ENCODE data around the gene C9orf72. TPM values are rescaled to one million over a fixed set of nuclear protein-coding genes. Genes with fewer than 3 reads are reported as not detected.
A peak's percentile ranks its signal among the peaks of the same experiment; 100 is the strongest.

C9orf72 gene
- total and polyA plus RNA-seq, 2 of the 13 experiments (the other 11 are each of a cell fraction or from before 2014, with no cell fraction given), result 3.1 to 5.9 TPM

- TF ChIP-seq, protein P1, sequence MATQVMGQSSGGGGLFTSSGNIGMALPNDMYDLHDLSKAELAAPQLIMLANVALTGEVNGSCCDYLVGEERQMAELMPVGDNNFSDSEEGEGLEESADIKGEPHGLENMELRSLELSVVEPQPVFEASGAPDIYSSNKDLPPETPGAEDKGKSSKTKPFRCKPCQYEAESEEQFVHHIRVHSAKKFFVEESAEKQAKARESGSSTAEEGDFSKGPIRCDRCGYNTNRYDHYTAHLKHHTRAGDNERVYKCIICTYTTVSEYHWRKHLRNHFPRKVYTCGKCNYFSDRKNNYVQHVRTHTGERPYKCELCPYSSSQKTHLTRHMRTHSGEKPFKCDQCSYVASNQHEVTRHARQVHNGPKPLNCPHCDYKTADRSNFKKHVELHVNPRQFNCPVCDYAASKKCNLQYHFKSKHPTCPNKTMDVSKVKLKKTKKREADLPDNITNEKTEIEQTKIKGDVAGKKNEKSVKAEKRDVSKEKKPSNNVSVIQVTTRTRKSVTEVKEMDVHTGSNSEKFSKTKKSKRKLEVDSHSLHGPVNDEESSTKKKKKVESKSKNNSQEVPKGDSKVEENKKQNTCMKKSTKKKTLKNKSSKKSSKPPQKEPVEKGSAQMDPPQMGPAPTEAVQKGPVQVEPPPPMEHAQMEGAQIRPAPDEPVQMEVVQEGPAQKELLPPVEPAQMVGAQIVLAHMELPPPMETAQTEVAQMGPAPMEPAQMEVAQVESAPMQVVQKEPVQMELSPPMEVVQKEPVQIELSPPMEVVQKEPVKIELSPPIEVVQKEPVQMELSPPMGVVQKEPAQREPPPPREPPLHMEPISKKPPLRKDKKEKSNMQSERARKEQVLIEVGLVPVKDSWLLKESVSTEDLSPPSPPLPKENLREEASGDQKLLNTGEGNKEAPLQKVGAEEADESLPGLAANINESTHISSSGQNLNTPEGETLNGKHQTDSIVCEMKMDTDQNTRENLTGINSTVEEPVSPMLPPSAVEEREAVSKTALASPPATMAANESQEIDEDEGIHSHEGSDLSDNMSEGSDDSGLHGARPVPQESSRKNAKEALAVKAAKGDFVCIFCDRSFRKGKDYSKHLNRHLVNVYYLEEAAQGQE (IDR thresholded peaks at IDR 0.05; ENCODE audit: borderline replicate concordance in 1 of 2, low read depth in 1 of 2, low read length in 2 of 2), result peak in 1 of 2 experiments; percentile 46; a peak in 1 of 4 replicates
- TF ChIP-seq DMAP1 (CRISPR knock-in tag; IDR thresholded peaks at IDR 0.05) (peak; percentile 39; the same call in 1 of the 2 replicates), ZNF44 (CRISPR knock-in tag; IDR thresholded peaks at IDR 0.05) (0 out of 2 replicates have a peak, but pooled peaks have one; percentile 52), CBX5 (CRISPR knock-in tag; IDR thresholded peaks at IDR 0.05; ENCODE audit: borderline replicate concordance) (peak; percentile 72; the same call in 1 of the 2 replicates), HDAC1 (CRISPR knock-in tag; IDR thresholded peaks at IDR 0.05) (peak; percentile 50), DRAP1 (CRISPR knock-in tag; IDR thresholded peaks at IDR 0.05) (peak; percentile 61; the same call in 1 of the 2 replicates), ELF3 (CRISPR knock-in tag; IDR thresholded peaks at IDR 0.05) (peak; percentile 36), GABPA (IDR thresholded peaks at IDR 0.05; ENCODE audit: low read depth, low read length) (peak; percentile 57), GABPA (CRISPR knock-in tag; IDR thresholded peaks at IDR 0.05; ENCODE audit: low read depth) (peak; percentile 92), ZNF451 (CRISPR knock-in tag; IDR thresholded peaks at IDR 0.05) (no peak), MAZ (IDR thresholded peaks at IDR 0.05; ENCODE audit: borderline replicate concordance, low read depth, low read length) (0 out of 2 replicates have a peak, but pooled peaks have one; percentile 21), MAZ (CRISPR knock-in tag; IDR thresholded peaks at IDR 0.05; ENCODE audit: low read depth) (peak; percentile 31; the same call in 1 of the 2 replicates), TEAD2 (CRISPR knock-in tag; IDR thresholded peaks at IDR 0.05) (no peak), ESRRA (CRISPR knock-in tag; IDR thresholded peaks at IDR 0.05; ENCODE audit: low read depth) (no peak), ZBTB38 (CRISPR knock-in tag; IDR thresholded peaks at IDR 0.05) (peak; percentile 53; the same call in 1 of the 2 replicates)
- TF ChIP-seq, protein P2, sequence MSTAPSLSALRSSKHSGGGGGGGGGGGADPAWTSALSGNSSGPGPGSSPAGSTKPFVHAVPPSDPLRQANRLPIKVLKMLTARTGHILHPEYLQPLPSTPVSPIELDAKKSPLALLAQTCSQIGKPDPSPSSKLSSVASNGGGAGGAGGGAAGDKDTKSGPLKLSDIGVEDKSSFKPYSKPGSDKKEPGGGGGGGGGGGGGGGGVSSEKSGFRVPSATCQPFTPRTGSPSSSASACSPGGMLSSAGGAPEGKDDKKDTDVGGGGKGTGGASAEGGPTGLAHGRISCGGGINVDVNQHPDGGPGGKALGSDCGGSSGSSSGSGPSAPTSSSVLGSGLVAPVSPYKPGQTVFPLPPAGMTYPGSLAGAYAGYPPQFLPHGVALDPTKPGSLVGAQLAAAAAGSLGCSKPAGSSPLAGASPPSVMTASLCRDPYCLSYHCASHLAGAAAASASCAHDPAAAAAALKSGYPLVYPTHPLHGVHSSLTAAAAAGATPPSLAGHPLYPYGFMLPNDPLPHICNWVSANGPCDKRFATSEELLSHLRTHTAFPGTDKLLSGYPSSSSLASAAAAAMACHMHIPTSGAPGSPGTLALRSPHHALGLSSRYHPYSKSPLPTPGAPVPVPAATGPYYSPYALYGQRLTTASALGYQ (CRISPR knock-in tag; IDR thresholded peaks at IDR 0.05), result no peak
Observed at GRCh38 chr9:27573634-27574590, 631 bp upstream of the C9orf72 start (continued).

Measured in HepG2 (cell line).